Lower leg skin (tissue), 4 donors: ENCODE data around the gene AK5. TPM values are rescaled to one million over a fixed set of nuclear protein-coding genes. Genes with fewer than 3 reads are reported as not detected.

Experiments used
- DNase-seq, 2 donors: peaks; one replicate each; pipeline ENCODE4 v3.0.0-alpha.2; 2019; ENCODE audit warnings: low spot score in 2 of 2
- H3K4me3 ChIP-seq: fragments of 200-600 bp; sonication (generic); 2 replicates; pipeline ENCODE4 v1.5.1; 2017; ENCODE audit warnings: mild to moderate bottlenecking, low read depth; ENCODE audit not compliant: poor library complexity, severe bottlenecking
- CTCF ChIP-seq, 3 donors: fragments of 450-650 bp; IDR thresholded peaks; one replicate each; pipeline ENCODE4 v1.5.1; 2016; ENCODE audit warnings: antibody characterized with exemption in 3 of 3, mild to moderate bottlenecking in 3 of 3, moderate library complexity in 2 of 3
- POLR2A ChIP-seq, 2 donors: fragments of 450-650 bp; IDR thresholded peaks; one replicate each; pipeline ENCODE4 v1.6.1; 2016 to 2017; ENCODE audit warnings: antibody characterized with exemption in 2 of 2, mild to moderate bottlenecking in 1 of 2, moderate library complexity in 1 of 2
- WGBS, 2 donors: methylation state at CpG; one replicate each; pipeline ENCODE4 v1.1.5; 2018; 5-methylcytosine and 5-hydroxymethylcytosine counted together
- intact Hi-C: fragments of 100-400 bp; cut with DNase I; formaldehyde crosslinking; loops from one replicate; pipeline ENCODE4 v1.15.0; 2023; ENCODE audit warnings: low total_unique reads
- total RNA-seq, 4 donors: library from RNA; depleted of rRNA; stranded (reverse); fragments of >200 nt; gene quantifications; one replicate each; pipeline ENCODE4 v1.1.0, GENCODE V29; 2016

The AK5 gene
- total RNA-seq, 4 donors from 2014 or later = 0.08 to 2.6 (median 1.7) TPM

GRCh38 chr1:77347646-77348045 lies 65.8 kb downstream of the AK5 start:
- 52 to 53% methylated on average over 6 of the region's 6 CpGs for WGBS, 2 donors
- intact Hi-C loops = no loop called here
- no peak overlapping the region for H3K4me3 ChIP-seq
- TF ChIP-seq CTCF (IDR thresholded peaks at IDR 0.05) = no peak
- TF ChIP-seq POLR2A (IDR thresholded peaks at IDR 0.05) = no peak
- no peak for DNase-seq

- TF ChIP-seq POLR2A (IDR thresholded peaks at IDR 0.05) = no peak
- TF ChIP-seq CTCF (IDR thresholded peaks at IDR 0.05) = no peak
- no peak for DNase-seq
Measured at GRCh38 chr1:77348549-77348948, 66.7 kb downstream of the AK5 start.

GRCh38 chr1:77349275-77349674 lies 67.5 kb downstream of the AK5 start:
- no peak overlapping the region for H3K4me3 ChIP-seq
- TF ChIP-seq CTCF (IDR thresholded peaks at IDR 0.05) (no peak), POLR2A (IDR thresholded peaks at IDR 0.05) (no peak)
- WGBS, 2 donors = 68 to 71% methylated on average over 2 of the region's 2 CpGs
- intact Hi-C loops = no loop called here
- no peak for DNase-seq

More at GRCh38 chr1:77348549-77348948, 66.7 kb downstream of the AK5 start:
- no peak overlapping the region for H3K4me3 ChIP-seq
- intact Hi-C loops = no loop called here

GRCh38 chr1:77350012-77350770 lies 68.4 kb downstream of the AK5 start:
- no peak for TF ChIP-seq POLR2A (IDR thresholded peaks at IDR 0.05)
- WGBS, 2 donors = 60 to 71% methylated on average over 6 of the region's 6 CpGs
- intact Hi-C loops = no loop called here
- DNase-seq = no peak
- H3K4me3 ChIP-seq = no peak overlapping the region

- no peak overlapping the region for H3K4me3 ChIP-seq
- intact Hi-C loops = no loop called here
- TF ChIP-seq CTCF (IDR thresholded peaks at IDR 0.05) = no peak
- TF ChIP-seq POLR2A (IDR thresholded peaks at IDR 0.05) = no peak
- no peak for DNase-seq
- 68 to 83% methylated on average over 1 of the region's 1 CpG for WGBS, 2 donors
Measured at GRCh38 chr1:77354536-77354935, 72.7 kb downstream of the AK5 start.

GRCh38 chr1:77355010-77355409 lies 73.2 kb downstream of the AK5 start:
- 80 to 81% methylated on average over 3 of the region's 3 CpGs for WGBS, 2 donors
- H3K4me3 ChIP-seq = no peak overlapping the region
- intact Hi-C loops = no loop called here
- DNase-seq = no peak
- TF ChIP-seq POLR2A (IDR thresholded peaks at IDR 0.05) = no peak
- no peak for TF ChIP-seq CTCF (IDR thresholded peaks at IDR 0.05)
